CD14-positive monocyte (primary cell): ENCODE measurements around the gene IFITM2. TPM values are rescaled to one million over a fixed set of nuclear protein-coding genes. Genes with fewer than 3 reads are reported as not detected.

Experiments used
- DNase-seq, 3 donors: peaks; one replicate each; pipeline ENCODE4 v3.0.0-alpha.2; 2011 to 2022
- H2AFZ ChIP-seq: 2 replicates; pipeline ENCODE4 v1.6.0; 2012; ENCODE audit warnings: mild to moderate bottlenecking, low read depth, low read length, inconsistent platforms; ENCODE audit not compliant: insufficient read depth, poor library complexity, severe bottlenecking
- H3K27ac ChIP-seq, 2 donors: 1 replicate in 1 of 2; 2 replicates in 1 of 2; pipeline ENCODE4 v1.5.1; 2012 to 2013; ENCODE audit warnings: low read length in 2 of 2, control low read depth in 1 of 2, inconsistent platforms in 1 of 2, low read depth in 1 of 2, mild to moderate bottlenecking in 1 of 2
- H3K27me3 ChIP-seq, 2 donors: one replicate each; pipeline versions ENCODE4 v1.6.0 to v1.6.1; 2011 to 2013; ENCODE audit warnings: low read length in 2 of 2; ENCODE audit not compliant: control insufficient read depth in 2 of 2, insufficient read depth in 2 of 2
- H3K36me3 ChIP-seq, 2 donors: replicated peaks in 1 of 2; 1 replicate in 1 of 2; 2 replicates in 1 of 2; pipeline versions ENCODE4 v1.5.1 to v1.6.1; 2012 to 2013; ENCODE audit warnings: low read length in 2 of 2, control low read depth in 1 of 2, inconsistent platforms in 1 of 2, mild to moderate bottlenecking in 1 of 2; ENCODE audit not compliant: insufficient read depth in 2 of 2, control insufficient read depth in 1 of 2
- H3K4me1 ChIP-seq, 2 donors: 1 replicate in 1 of 2; 2 replicates in 1 of 2; pipeline versions ENCODE4 v1.5.1 to v1.6.1; 2012 to 2013; ENCODE audit warnings: low read length in 2 of 2, control low read depth in 1 of 2, inconsistent platforms in 1 of 2, mild to moderate bottlenecking in 1 of 2, moderate library complexity in 1 of 2; ENCODE audit not compliant: insufficient read depth in 2 of 2, control insufficient read depth in 1 of 2
- H3K4me2 ChIP-seq: replicated peaks from 2 replicates; pipeline ENCODE3; 2012; ENCODE audit warnings: low read length, moderate library complexity, mild to moderate bottlenecking; ENCODE audit not compliant: poor library complexity, severe bottlenecking; ENCODE audit errors: extremely low read depth
- H3K4me3 ChIP-seq, 3 experiments: fragments of 200-600 bp in 1 of 3; sonication (generic) in 1 of 3; replicated peaks in 1 of 3; 1 replicate in 2 of 3; 2 replicates in 1 of 3; pipeline ENCODE4 v1.5.1; 2011 to 2013; ENCODE audit warnings: low read length in 3 of 3, mild to moderate bottlenecking in 3 of 3, control low read depth in 2 of 3, low read depth in 2 of 3, inconsistent platforms in 1 of 3, moderate library complexity in 1 of 3
- H3K79me2 ChIP-seq: 2 replicates; pipeline ENCODE4 v1.6.0; 2012; ENCODE audit warnings: mild to moderate bottlenecking, control low read depth, inconsistent platforms, low read length, moderate library complexity; ENCODE audit not compliant: insufficient read depth
- H3K9ac ChIP-seq: 2 replicates; pipeline ENCODE4 v1.6.0; 2017; ENCODE audit warnings: low read length, mild to moderate bottlenecking; ENCODE audit not compliant: insufficient read depth, poor library complexity, severe bottlenecking
- H3K9me3 ChIP-seq, 2 donors: replicated peaks in 1 of 2; 1 replicate in 1 of 2; 2 replicates in 1 of 2; pipeline versions ENCODE4 v1.5.1 to v1.6.1; 2012 to 2013; ENCODE audit warnings: low read length in 2 of 2, control low read depth in 1 of 2; ENCODE audit not compliant: control insufficient read depth in 1 of 2, insufficient read depth in 1 of 2
- H4K20me1 ChIP-seq: 2 replicates; pipeline ENCODE4 v1.6.0; 2012; ENCODE audit warnings: mild to moderate bottlenecking, low read length, control low read depth, moderate library complexity; ENCODE audit not compliant: insufficient read depth
- H3K27ac Mint-ChIP-seq, 7 donors: one replicate each; pipeline ENCODE4 v1.8.0; 2020; ENCODE audit warnings: mild to moderate bottlenecking in 7 of 7, mixed read lengths in 7 of 7, moderate library complexity in 6 of 7, inconsistent platforms in 2 of 7
- H3K27me3 Mint-ChIP-seq, 3 donors: one replicate each; pipeline ENCODE4 v1.8.0; 2021 to 2022; ENCODE audit warnings: low read depth in 3 of 3, mild to moderate bottlenecking in 3 of 3, mixed read lengths in 3 of 3, moderate library complexity in 3 of 3, inconsistent platforms in 1 of 3
- H3K36me3 Mint-ChIP-seq, 2 donors: one replicate each; pipeline ENCODE4 v1.8.0; 2020; ENCODE audit warnings: mixed read lengths in 2 of 2, inconsistent platforms in 1 of 2, mild to moderate bottlenecking in 1 of 2
- H3K4me1 Mint-ChIP-seq: one replicate; pipeline ENCODE4 v1.8.0; 2020; ENCODE audit warnings: mild to moderate bottlenecking, mixed read lengths
- H3K4me3 Mint-ChIP-seq, 2 donors: one replicate each; pipeline ENCODE4 v1.8.0; 2020; ENCODE audit warnings: mild to moderate bottlenecking in 2 of 2, mixed read lengths in 2 of 2, moderate library complexity in 1 of 2
- H3K9me3 Mint-ChIP-seq, 7 donors: one replicate each; pipeline ENCODE4 v1.8.0; 2020 to 2022; ENCODE audit warnings: mixed read lengths in 7 of 7, mild to moderate bottlenecking in 6 of 7, moderate library complexity in 6 of 7, inconsistent platforms in 2 of 7
- WGBS: methylation state at CpG from one replicate; pipeline ENCODE4 v1.1.5; 2013; ENCODE audit warnings: missing lambda C conversion rate; ENCODE audit not compliant: insufficient coverage; 5-methylcytosine and 5-hydroxymethylcytosine counted together
- intact Hi-C, 2 donors: fragments of 100-400 bp; cut with micrococcal nuclease; formaldehyde crosslinking; loops; one replicate each; pipeline versions ENCODE4 v1.15.0 to v1.15.1; 2023
- polyA plus RNA-seq, 3 donors: library from polyadenylated mRNA; depleted of rRNA in 1 of 3; unstranded in 2 of 3; stranded (reverse) in 1 of 3; fragments of 300-500 nt in 2 of 3; fragments of >200 nt in 1 of 3; fragmentation: Illumina TruSeq in 2 of 3; gene quantifications; 1 replicate in 2 of 3; 2 replicates in 1 of 3; pipeline ENCODE4 v1.2.3, GENCODE V29; 2012 to 2021
- TF ChIP-seq, protein P1 (sequence below): fragments of 200-600 bp; IDR thresholded peaks from one replicate; pipeline ENCODE4 v1.8.0; 2022; ENCODE audit warnings: antibody characterized with exemption, mild to moderate bottlenecking

Gene IFITM2
- polyA plus RNA-seq, 3 donors = 625 to 1,147 (median 705) TPM

DNA sequence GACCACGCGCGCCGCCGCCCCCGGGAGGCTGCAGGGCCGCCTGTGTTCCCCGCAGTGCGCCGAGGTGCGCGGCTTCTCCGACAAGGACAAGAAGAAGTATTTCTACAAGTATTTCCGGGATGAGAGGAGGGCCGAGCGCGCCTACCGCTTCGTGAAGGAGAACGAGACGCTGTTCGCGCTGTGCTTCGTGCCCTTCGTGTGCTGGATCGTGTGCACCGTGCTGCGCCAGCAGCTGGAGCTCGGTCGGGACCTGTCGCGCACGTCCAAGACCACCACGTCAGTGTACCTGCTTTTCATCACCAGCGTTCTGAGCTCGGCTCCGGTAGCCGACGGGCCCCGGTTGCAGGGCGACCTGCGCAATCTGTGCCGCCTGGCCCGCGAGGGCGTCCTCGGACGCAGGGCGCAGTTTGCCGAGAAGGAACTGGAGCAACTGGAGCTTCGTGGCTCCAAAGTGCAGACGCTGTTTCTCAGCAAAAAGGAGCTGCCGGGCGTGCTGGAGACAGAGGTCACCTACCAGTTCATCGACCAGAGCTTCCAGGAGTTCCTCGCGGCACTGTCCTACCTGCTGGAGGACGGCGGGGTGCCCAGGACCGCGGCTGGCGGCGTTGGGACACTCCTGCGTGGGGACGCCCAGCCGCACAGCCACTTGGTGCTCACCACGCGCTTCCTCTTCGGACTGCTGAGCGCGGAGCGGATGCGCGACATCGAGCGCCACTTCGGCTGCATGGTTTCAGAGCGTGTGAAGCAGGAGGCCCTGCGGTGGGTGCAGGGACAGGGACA, 26.7 kb upstream of the IFITM2 start:
- Mint-ChIP-seq H3K27me3 (peaks cover 52 to 82% (median 56%) of the 10 kb centered on the region in 3 donors), H3K9me3 (peaks cover 0 to 29% (median 18%) of the 10 kb centered on the region in 7 donors), H3K4me1 (peaks cover 29% of the 10 kb centered on the region), H3K36me3 (peaks cover 14 to 16% of the 10 kb centered on the region in 2 donors), H3K27ac (peak overlapping the region in 1 of 7 donors; percentile 5), H3K4me3 (peak overlapping the region; percentile 71 to 91)
- H3K27ac ChIP-seq = no peak overlapping the region
- intact Hi-C loops = no loop called here
- WGBS = 7% methylated on average over 78 of the region's 79 CpGs
- H3K9ac ChIP-seq = no peak overlapping the region
- TF ChIP-seq, protein P1, sequence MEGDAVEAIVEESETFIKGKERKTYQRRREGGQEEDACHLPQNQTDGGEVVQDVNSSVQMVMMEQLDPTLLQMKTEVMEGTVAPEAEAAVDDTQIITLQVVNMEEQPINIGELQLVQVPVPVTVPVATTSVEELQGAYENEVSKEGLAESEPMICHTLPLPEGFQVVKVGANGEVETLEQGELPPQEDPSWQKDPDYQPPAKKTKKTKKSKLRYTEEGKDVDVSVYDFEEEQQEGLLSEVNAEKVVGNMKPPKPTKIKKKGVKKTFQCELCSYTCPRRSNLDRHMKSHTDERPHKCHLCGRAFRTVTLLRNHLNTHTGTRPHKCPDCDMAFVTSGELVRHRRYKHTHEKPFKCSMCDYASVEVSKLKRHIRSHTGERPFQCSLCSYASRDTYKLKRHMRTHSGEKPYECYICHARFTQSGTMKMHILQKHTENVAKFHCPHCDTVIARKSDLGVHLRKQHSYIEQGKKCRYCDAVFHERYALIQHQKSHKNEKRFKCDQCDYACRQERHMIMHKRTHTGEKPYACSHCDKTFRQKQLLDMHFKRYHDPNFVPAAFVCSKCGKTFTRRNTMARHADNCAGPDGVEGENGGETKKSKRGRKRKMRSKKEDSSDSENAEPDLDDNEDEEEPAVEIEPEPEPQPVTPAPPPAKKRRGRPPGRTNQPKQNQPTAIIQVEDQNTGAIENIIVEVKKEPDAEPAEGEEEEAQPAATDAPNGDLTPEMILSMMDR = no peak
- peak overlapping the region in 1 of 3 experiments; percentile 61 for H3K4me3 ChIP-seq
- H3K27me3 ChIP-seq = peaks cover 40 to 55% of the 10 kb centered on the region in 2 donors
- H3K4me1 ChIP-seq = peaks cover 30 to 40% of the 10 kb centered on the region in 2 donors
- peaks cover 5% of the 10 kb centered on the region for H4K20me1 ChIP-seq
- H3K4me2 ChIP-seq = peak overlapping the region; percentile 68
- peak; percentile 34 to 41 (median 40) for DNase-seq
- H3K9me3 ChIP-seq = peaks cover 0 to 15% of the 10 kb centered on the region in 2 donors
- H2AFZ ChIP-seq = peak overlapping the region; percentile 67
- H3K79me2 ChIP-seq = no peaks in the 10 kb centered on the region
- no peaks in the 10 kb centered on the region for H3K36me3 ChIP-seq

DNA sequence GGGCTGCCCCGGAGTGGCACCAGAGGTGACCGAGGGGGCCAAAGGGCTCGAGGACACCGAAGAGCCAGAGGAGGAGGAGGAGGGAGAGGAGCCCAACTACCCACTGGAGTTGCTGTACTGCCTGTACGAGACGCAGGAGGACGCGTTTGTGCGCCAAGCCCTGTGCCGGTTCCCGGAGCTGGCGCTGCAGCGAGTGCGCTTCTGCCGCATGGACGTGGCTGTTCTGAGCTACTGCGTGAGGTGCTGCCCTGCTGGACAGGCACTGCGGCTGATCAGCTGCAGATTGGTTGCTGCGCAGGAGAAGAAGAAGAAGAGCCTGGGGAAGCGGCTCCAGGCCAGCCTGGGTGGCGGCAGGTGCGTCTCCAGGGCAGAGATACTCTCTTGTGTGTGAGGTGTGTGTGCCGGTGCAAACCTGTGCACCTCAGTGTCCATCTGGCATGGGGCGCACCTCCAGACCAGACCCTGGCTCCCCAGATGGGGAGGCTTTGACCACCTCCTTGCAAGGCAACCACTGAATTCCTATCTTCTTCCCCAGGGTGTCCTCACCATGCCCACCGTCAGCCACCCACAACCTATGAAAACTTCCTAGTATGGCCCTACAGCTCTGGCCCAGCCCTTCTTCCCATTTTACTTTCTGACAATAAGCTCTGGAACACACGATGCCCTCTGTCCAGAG, 26.0 kb upstream of the IFITM2 start:
- Mint-ChIP-seq H3K36me3 (peaks cover 12 to 16% of the 10 kb centered on the region in 2 donors), H3K4me1 (peaks cover 29% of the 10 kb centered on the region), H3K4me3 (peak overlapping the region; percentile 71 to 91), H3K9me3 (peaks cover 0 to 28% (median 18%) of the 10 kb centered on the region in 7 donors), H3K27ac (peak overlapping the region in 2 of 7 donors; percentile 48 to 73), H3K27me3 (peaks cover 58 to 88% (median 58%) of the 10 kb centered on the region in 3 donors)
- peak overlapping the region; percentile 68 for H3K4me2 ChIP-seq
- H3K79me2 ChIP-seq = no peaks in the 10 kb centered on the region
- H3K36me3 ChIP-seq = no peaks in the 10 kb centered on the region
- H3K4me3 ChIP-seq = peak overlapping the region in 1 of 3 experiments; percentile 61
- DNase-seq = no peak
- H3K27me3 ChIP-seq = peaks cover 40 to 61% of the 10 kb centered on the region in 2 donors
- H2AFZ ChIP-seq = peak overlapping the region; percentile 67
- 34% methylated on average over 22 of the region's 26 CpGs for WGBS
- H3K9me3 ChIP-seq = peaks cover 0 to 15% of the 10 kb centered on the region in 2 donors
- H4K20me1 ChIP-seq = peaks cover 5% of the 10 kb centered on the region
- TF ChIP-seq, protein P1 = no peak
- H3K4me1 ChIP-seq = peaks cover 30 to 40% of the 10 kb centered on the region in 2 donors
- H3K9ac ChIP-seq = no peak overlapping the region
- H3K27ac ChIP-seq = no peak overlapping the region
- intact Hi-C loops = no loop called here
